Measurements from ENCODE around the gene ARFGAP1.
"Not testable (repeated sequence)": the region's sequence is repeated elsewhere in the genome, so short reads cannot be mapped to it uniquely, and the experiment has no call there.

ARFGAP1 gene

DNA sequence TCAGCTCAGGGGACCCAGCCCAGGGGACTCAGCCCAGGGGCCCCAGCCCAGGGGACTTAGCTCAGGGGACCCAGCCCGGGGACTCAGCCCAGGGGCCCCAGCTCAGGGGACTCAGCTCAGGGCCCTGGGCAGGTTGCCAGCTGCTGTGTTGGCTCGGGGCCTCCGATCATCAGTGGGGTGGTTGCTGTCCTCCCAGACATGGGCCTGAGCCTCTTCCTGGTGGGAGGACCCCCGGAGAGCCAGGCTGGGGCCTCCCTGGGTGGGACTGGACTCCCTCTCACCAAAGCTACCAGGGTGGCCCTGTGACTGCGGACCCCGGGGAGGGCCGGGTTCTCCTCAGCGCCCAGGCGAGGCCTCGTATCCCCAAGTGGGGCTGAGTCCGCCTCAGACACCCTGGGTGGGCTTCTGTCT is 24.8 kb downstream of the ARFGAP1 start:
- TF ChIP-seq, protein P1, sequence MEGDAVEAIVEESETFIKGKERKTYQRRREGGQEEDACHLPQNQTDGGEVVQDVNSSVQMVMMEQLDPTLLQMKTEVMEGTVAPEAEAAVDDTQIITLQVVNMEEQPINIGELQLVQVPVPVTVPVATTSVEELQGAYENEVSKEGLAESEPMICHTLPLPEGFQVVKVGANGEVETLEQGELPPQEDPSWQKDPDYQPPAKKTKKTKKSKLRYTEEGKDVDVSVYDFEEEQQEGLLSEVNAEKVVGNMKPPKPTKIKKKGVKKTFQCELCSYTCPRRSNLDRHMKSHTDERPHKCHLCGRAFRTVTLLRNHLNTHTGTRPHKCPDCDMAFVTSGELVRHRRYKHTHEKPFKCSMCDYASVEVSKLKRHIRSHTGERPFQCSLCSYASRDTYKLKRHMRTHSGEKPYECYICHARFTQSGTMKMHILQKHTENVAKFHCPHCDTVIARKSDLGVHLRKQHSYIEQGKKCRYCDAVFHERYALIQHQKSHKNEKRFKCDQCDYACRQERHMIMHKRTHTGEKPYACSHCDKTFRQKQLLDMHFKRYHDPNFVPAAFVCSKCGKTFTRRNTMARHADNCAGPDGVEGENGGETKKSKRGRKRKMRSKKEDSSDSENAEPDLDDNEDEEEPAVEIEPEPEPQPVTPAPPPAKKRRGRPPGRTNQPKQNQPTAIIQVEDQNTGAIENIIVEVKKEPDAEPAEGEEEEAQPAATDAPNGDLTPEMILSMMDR (IDR thresholded peaks at IDR 0.05; ENCODE audit: low read depth, low read length): no peak
- H3K4me3 ChIP-seq (ENCODE audit: low read depth, low read length): no peak overlapping the region

DNA sequence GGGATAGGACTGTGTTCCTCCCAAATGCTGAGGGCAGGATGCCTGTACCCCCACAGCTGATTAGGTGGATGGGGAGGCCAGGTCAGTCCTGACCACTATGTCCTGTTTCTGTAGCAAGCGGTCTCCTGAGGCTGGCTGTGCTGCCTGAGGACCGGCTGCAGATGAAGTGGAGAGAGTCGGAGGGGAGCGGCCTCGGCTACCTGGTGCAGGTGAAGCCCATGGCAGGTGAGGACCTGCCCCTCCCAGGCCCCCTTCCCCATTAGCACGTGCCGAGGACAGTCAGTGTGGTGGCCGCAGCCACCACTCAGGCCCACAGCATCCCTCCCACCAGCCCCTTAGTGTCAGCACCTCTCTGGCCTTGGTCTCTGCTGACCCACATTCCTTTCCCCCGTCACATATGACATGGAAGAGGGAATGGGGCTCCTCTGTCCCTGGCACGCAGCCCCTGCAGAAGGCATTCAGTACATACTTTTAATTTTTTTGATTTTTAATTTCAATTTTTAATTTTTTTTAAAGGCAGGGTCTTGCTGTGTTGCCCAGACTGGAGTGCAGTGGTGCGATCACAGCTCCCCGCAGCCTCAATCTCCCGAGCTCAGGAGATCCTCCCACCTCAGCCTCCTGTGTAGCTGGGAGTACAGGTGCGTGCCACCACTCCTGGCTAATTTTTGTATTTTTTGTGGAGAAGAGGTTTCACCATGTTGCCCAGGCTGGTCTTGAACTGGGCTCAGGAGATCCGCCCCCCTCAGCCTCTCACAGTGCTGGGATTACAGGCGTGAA is 25.4 kb downstream of the ARFGAP1 start:
- no peak overlapping the region for H3K4me3 ChIP-seq (ENCODE audit: low read depth, low read length)
- TF ChIP-seq, protein P1 (IDR thresholded peaks at IDR 0.05; ENCODE audit: low read depth, low read length): no peak

DNA sequence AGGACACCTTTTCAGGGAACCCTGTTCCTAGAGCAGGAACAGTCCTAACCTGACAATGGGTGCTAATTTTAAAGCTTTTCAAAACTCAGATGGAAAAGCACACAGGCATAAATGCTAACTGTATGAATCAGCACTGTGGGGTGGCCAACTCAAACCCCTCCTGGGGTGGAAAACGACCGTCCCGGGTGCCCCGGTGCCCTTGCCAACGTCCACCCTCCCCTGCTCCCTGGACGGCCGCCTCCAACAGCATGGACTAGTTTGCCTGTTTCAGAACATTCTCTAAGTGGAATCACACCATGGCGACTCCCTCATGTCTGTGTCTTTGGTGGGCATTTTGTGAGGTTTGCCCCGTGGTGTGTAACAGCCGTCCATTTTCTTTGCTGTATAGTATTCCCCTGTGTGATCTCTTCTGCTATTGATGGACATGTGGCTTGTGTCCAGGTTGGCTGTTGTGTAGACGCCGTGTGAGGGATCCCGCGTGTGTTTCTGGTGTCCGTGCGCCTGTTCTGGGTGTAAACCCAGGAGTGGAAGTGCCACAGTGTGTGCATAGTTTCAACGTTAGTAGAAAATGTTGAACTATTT is 26.2 kb downstream of the ARFGAP1 start:
- H3K4me3 ChIP-seq (ENCODE audit: low read depth, low read length): no peak overlapping the region
- TF ChIP-seq, protein P1 (IDR thresholded peaks at IDR 0.05; ENCODE audit: low read depth, low read length): no peak

GRCh38 chr20:63301671-63302070 is 29.1 kb downstream of the ARFGAP1 start:
- TF ChIP-seq, protein P1 (IDR thresholded peaks at IDR 0.05; ENCODE audit: low read depth, low read length): no peak
- no peak overlapping the region for H3K4me3 ChIP-seq (ENCODE audit: low read depth, low read length)

DNA sequence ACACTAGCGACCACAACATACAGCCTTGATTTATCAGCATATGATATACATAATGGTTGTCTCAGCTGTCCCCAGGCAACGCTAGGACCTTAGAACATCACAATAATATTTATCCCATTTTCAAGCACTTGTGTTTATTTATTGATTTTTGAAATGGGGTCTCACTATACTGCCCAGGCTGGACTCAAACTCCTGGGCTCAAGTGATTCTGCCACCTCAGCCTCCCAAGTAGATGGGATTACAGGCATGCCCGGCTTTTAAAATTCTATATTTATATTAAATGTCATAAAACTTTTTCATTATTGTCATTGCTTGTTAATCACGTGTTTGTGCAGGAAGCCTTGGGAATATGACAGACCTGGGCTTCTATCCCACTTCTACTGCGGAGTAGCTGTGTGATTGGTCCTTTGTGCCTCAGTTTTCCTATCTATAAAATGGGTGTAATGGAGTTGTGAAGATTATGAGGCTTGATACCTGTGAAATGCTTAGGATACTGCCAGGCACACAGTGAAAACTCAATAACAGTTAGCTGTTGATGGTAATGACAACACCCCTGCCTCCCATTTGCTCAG is 30.6 kb downstream of the ARFGAP1 start:
- H3K4me3 ChIP-seq (ENCODE audit: low read depth, low read length): no peak overlapping the region
- TF ChIP-seq, protein P1 (IDR thresholded peaks at IDR 0.05; ENCODE audit: low read depth, low read length): no peak

- TF ChIP-seq, protein P1 (IDR thresholded peaks at IDR 0.05; ENCODE audit: low read depth, low read length): no peak
- no peak overlapping the region for H3K4me3 ChIP-seq (ENCODE audit: low read depth, low read length)
Observed at GRCh38 chr20:63305393-63305792, 32.8 kb downstream of the ARFGAP1 start.

DNA sequence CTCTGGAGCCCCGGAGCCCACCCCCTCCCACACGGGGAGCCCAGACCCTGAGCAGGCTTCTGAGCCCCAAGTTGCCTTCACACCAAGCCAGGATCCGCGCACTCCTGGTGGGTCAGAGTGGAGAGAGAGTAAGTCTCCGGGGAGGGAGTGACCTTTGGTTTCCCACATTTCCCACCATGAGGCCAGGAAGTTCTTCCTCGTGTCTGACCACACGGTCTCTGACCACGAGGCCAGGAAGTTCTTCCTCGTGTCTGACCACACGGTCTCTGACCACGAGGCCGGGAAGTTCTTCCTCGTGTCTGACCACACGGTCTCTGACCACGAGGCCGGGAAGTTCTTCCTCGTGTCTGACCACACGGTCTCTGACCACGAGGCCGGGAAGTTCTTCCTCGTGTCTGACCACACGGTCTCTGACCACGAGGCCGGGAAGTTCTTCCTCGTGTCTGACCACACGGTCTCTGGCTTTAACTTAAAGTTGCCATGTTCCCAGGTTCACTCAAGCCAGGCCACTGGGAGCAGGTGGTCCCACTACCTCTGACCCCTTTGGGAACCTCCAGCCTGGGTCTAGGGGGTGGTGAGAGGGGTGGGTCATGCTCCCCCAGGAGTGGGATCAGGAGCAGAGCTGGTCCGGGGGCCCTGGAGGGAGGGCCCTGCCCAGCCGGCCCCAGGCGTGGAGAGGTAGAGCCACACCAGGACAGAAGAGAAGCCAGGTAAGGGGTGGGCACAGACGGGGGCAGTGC is 33.5 kb downstream of the ARFGAP1 start:
- H3K4me3 ChIP-seq (ENCODE audit: low read depth, low read length): not testable (repeated sequence)
